ENCODE results near the gene IFT20. TPM values are rescaled to one million over a fixed set of nuclear protein-coding genes. Genes with fewer than 3 reads are reported as not detected.
A peak's percentile ranks its signal among the peaks of the same experiment; 100 is the strongest.

IFT20 gene
- total RNA-seq, 1 donor from 2014 or later, result 14.0 TPM

GRCh38 chr17:28319598-28319935 is 15.7 kb downstream of the IFT20 start:
- H3K36me3 Mint-ChIP-seq (ENCODE audit: low read depth), result peaks cover 4% of the 10 kb centered on the region
- no peaks in the 10 kb centered on the region for H3K9me3 Mint-ChIP-seq
- peak overlapping the region; percentile 96 for H3K27ac Mint-ChIP-seq (ENCODE audit: unreplicated experiment)
- no peak for DNase-seq (ENCODE audit: low read depth, low spot score)
- H3K4me1 Mint-ChIP-seq, result peaks cover 58% of the 10 kb centered on the region
- H3K27me3 Mint-ChIP-seq (ENCODE audit: low read depth), result no peaks in the 10 kb centered on the region
- peak overlapping the region; percentile 94 for H3K4me3 Mint-ChIP-seq
- no peak for TF ChIP-seq CTCF (conservative IDR thresholded peaks at IDR 0.05)

- peak; percentile 92 for DNase-seq (ENCODE audit: low read depth, low spot score)
- Mint-ChIP-seq H3K9me3 (no peaks in the 10 kb centered on the region), H3K4me3 (peak within 1 kb of the TSS; percentile 94), H3K27ac (ENCODE audit: unreplicated experiment) (peak within 1 kb of the TSS; percentile 97), H3K36me3 (ENCODE audit: low read depth) (peaks cover 4% of the 10 kb centered on the region), H3K27me3 (ENCODE audit: low read depth) (no peaks in the 10 kb centered on the region), H3K4me1 (peaks cover 57% of the 10 kb centered on the region)
- no peak for TF ChIP-seq CTCF (conservative IDR thresholded peaks at IDR 0.05)
Measured at GRCh38 chr17:28318759-28319597, 16.3 kb downstream of the IFT20 start, which contains the start of gene TMEM97. TMEM97 (plus strand) TSS chr17:28319200; CDS start chr17:28319240, 40 bp downstream.

GRCh38 chr17:28317966-28318758 is 17.1 kb downstream of the IFT20 start:
- H3K27ac Mint-ChIP-seq (ENCODE audit: unreplicated experiment), result peak overlapping the region; percentile 97
- DNase-seq (ENCODE audit: low read depth, low spot score), result peak; percentile 36
- peaks cover 56% of the 10 kb centered on the region for H3K4me1 Mint-ChIP-seq
- no peaks in the 10 kb centered on the region for H3K27me3 Mint-ChIP-seq (ENCODE audit: low read depth)
- H3K36me3 Mint-ChIP-seq (ENCODE audit: low read depth), result peaks cover 4% of the 10 kb centered on the region
- no peak for TF ChIP-seq CTCF (conservative IDR thresholded peaks at IDR 0.05)
- H3K9me3 Mint-ChIP-seq, result no peaks in the 10 kb centered on the region
- H3K4me3 Mint-ChIP-seq, result peak overlapping the region; percentile 94

GRCh38 chr17:28317099-28317965 is 17.9 kb downstream of the IFT20 start:
- Mint-ChIP-seq H3K27me3 (ENCODE audit: low read depth) (no peaks in the 10 kb centered on the region), H3K27ac (ENCODE audit: unreplicated experiment) (peak overlapping the region; percentile 97), H3K4me3 (peak overlapping the region; percentile 94), H3K36me3 (ENCODE audit: low read depth) (peaks cover 4% of the 10 kb centered on the region), H3K4me1 (peaks cover 48% of the 10 kb centered on the region), H3K9me3 (no peaks in the 10 kb centered on the region)
- no peak for TF ChIP-seq CTCF (conservative IDR thresholded peaks at IDR 0.05)
- no peak for DNase-seq (ENCODE audit: low read depth, low spot score)

All from neural crest cell (in vitro differentiated cells).